ENCODE data around the gene PRKAG2. TPM values are rescaled to one million over a fixed set of nuclear protein-coding genes. Genes with fewer than 3 reads are reported as not detected.
A peak's percentile ranks its signal among the peaks of the same experiment; 100 is the strongest.
"Not testable (repeated sequence)": the region's sequence is repeated elsewhere in the genome, so short reads cannot be mapped to it uniquely, and the experiment has no call there.

PRKAG2 gene
- total and polyA plus RNA-seq, 8 donors: 12.9 to 34.6 (median 18.0) TPM

GRCh38 chr7:151752816-151753595, 123.9 kb downstream of the PRKAG2 start:
- no peaks in the 10 kb centered on the region for H3K9me3 ChIP-seq
- no peak for DNase-seq
- no peak for TF ChIP-seq CTCF (IDR thresholded peaks at IDR 0.05)
- no peaks in the 10 kb centered on the region for H3K27me3 ChIP-seq
- intact Hi-C loops (cut with DNase I): no loop called here
- H3K27ac ChIP-seq: no peak overlapping the region
- no peaks in the 10 kb centered on the region for H3K36me3 ChIP-seq
- H3K4me1 ChIP-seq: peaks cover 15 to 25% of the 10 kb centered on the region in 2 donors
- no peak for ATAC-seq
- no peak overlapping the region for H3K4me3 ChIP-seq

- Histone ChIP-seq H3K27ac (no peak overlapping the region), H3K9me3 (no peaks in the 10 kb centered on the region), H3K4me1 (peaks cover 15 to 25% of the 10 kb centered on the region in 2 donors), H3K4me3 (no peak overlapping the region), H3K36me3 (no peaks in the 10 kb centered on the region), H3K27me3 (no peaks in the 10 kb centered on the region)
- TF ChIP-seq CTCF (IDR thresholded peaks at IDR 0.05): no peak
- intact Hi-C loops (cut with DNase I): no loop called here
- ATAC-seq (no peak), DNase-seq (no peak)
Observed at GRCh38 chr7:151752037-151752436, 124.9 kb downstream of the PRKAG2 start.

- H3K27me3 ChIP-seq: no peaks in the 10 kb centered on the region
- H3K4me3 ChIP-seq: no peak overlapping the region
- H3K4me1 ChIP-seq: peaks cover 8 to 23% of the 10 kb centered on the region in 2 donors
- H3K9me3 ChIP-seq: no peaks in the 10 kb centered on the region
- DNase-seq (no peak), ATAC-seq (no peak)
- no peak overlapping the region for H3K27ac ChIP-seq
- no peaks in the 10 kb centered on the region for H3K36me3 ChIP-seq
- TF ChIP-seq CTCF (IDR thresholded peaks at IDR 0.05): no peak
- intact Hi-C loops (cut with DNase I): no loop called here
Observed at GRCh38 chr7:151748733-151749132, 128.2 kb downstream of the PRKAG2 start.

GRCh38 chr7:151748021-151748420, 128.9 kb downstream of the PRKAG2 start:
- H3K9me3 ChIP-seq; ATAC-seq; H3K27ac ChIP-seq; DNase-seq; H3K4me3 ChIP-seq; H3K36me3 ChIP-seq; H3K27me3 ChIP-seq; intact Hi-C loops (cut with DNase I): not testable (repeated sequence)
- peaks cover 11 to 30% of the 10 kb centered on the region in 2 donors for H3K4me1 ChIP-seq

GRCh38 chr7:151745706-151746105, 131.2 kb downstream of the PRKAG2 start:
- Histone ChIP-seq H3K27ac (peak overlapping the region; percentile 39 to 57), H3K9me3 (no peaks in the 10 kb centered on the region)

More at GRCh38 chr7:151745706-151746105, 131.2 kb downstream of the PRKAG2 start:
- TF ChIP-seq CTCF (IDR thresholded peaks at IDR 0.05): no peak
- no peaks in the 10 kb centered on the region for H3K36me3 ChIP-seq
- DNase-seq (no peak), ATAC-seq (peak; percentile 27)
- intact Hi-C loops (cut with DNase I): no loop called here
- peaks cover 12 to 36% of the 10 kb centered on the region in 2 donors for H3K4me1 ChIP-seq
- H3K4me3 ChIP-seq: no peak overlapping the region
- no peaks in the 10 kb centered on the region for H3K27me3 ChIP-seq

Data from left lung (tissue), 10 donors.